ENCODE results near the gene SUSD3.

The SUSD3 gene

GRCh38 chr9:93134015-93134739 is 75.7 kb downstream of the SUSD3 start, which contains the start of gene NINJ1:
NINJ1 (minus strand) TSS chr9:93134251; CDS start chr9:93134217, 34 bp downstream.
- peak; percentile 65 to 84 (median 76) for DNase-seq (ENCODE audit: low read depth in 4 of 4, low spot score in 1 of 4)
